ENCODE data around the gene CRTC1.

CRTC1 gene

GRCh38 chr19:18687740-18688465 is 4.4 kb downstream of the CRTC1 start:
- TF ChIP-seq CTCF (IDR thresholded peaks at IDR 0.05; ENCODE audit: low read depth, low read length, poor library complexity, severe bottlenecking) (no peak), EZH2phosphoT487 (IDR thresholded peaks at IDR 0.05; ENCODE audit: borderline replicate concordance, low read length) (no peak)
- Histone ChIP-seq H3K9me3 (ENCODE audit: control insufficient read depth, insufficient read depth, low read length) (no peaks in the 10 kb centered on the region), H3K79me2 (ENCODE audit: control insufficient read depth, low read length) (peaks cover 34% of the 10 kb centered on the region), H3K4me2 (ENCODE audit: low read length) (no peak overlapping the region), H3K4me1 (ENCODE audit: control insufficient read depth, low read length) (peaks cover 12% of the 10 kb centered on the region), H3K36me3 (ENCODE audit: control insufficient read depth, low read length) (no peaks in the 10 kb centered on the region), H3K4me3 (ENCODE audit: low read length) (no peak overlapping the region), H3F3A (ENCODE audit: control insufficient read depth, insufficient read depth) (no peaks in the 10 kb centered on the region), H3K27me3 (ENCODE audit: control insufficient read depth, low read length) (no peaks in the 10 kb centered on the region), H3K9me2 (replicated peaks; ENCODE audit: control insufficient read depth, low read length) (no peaks in the 10 kb centered on the region), H4K20me1 (ENCODE audit: control insufficient read depth, insufficient read depth, low read depth, low read length) (0 out of 2 replicates have a peak, but pooled peaks cover 3% of the 10 kb centered on the region), H3K27ac (ENCODE audit: low read depth, low read length) (no peak overlapping the region)

- H3K9me3 ChIP-seq (ENCODE audit: control insufficient read depth, insufficient read depth, low read length): no peaks in the 10 kb centered on the region
- no peaks in the 10 kb centered on the region for H3F3A ChIP-seq (ENCODE audit: control insufficient read depth, insufficient read depth)
- H4K20me1 ChIP-seq (ENCODE audit: control insufficient read depth, insufficient read depth, low read depth, low read length): peaks cover 4% of the 10 kb centered on the region; the same call in 1 of the 2 replicates
- no peaks in the 10 kb centered on the region for H3K27me3 ChIP-seq (ENCODE audit: control insufficient read depth, low read length)
- no peak for TF ChIP-seq EZH2phosphoT487 (IDR thresholded peaks at IDR 0.05; ENCODE audit: borderline replicate concordance, low read length)
- no peak for TF ChIP-seq CTCF (IDR thresholded peaks at IDR 0.05; ENCODE audit: low read depth, low read length, poor library complexity, severe bottlenecking)
- H3K27ac ChIP-seq (ENCODE audit: low read depth, low read length): no peak overlapping the region
- peaks cover 27% of the 10 kb centered on the region for H3K4me1 ChIP-seq (ENCODE audit: control insufficient read depth, low read length)
- no peak overlapping the region for H3K4me2 ChIP-seq (ENCODE audit: low read length)
- H3K9me2 ChIP-seq (replicated peaks; ENCODE audit: control insufficient read depth, low read length): no peaks in the 10 kb centered on the region
- H3K36me3 ChIP-seq (ENCODE audit: control insufficient read depth, low read length): no peaks in the 10 kb centered on the region
- H3K4me3 ChIP-seq (ENCODE audit: low read length): no peak overlapping the region
- H3K79me2 ChIP-seq (ENCODE audit: control insufficient read depth, low read length): peaks cover 6% of the 10 kb centered on the region; the same call in 1 of the 2 replicates
Observed at GRCh38 chr19:18696023-18696422, 12.5 kb downstream of the CRTC1 start.

GRCh38 chr19:18697680-18698079 is 14.2 kb downstream of the CRTC1 start:
- no peak overlapping the region for H3K27ac ChIP-seq (ENCODE audit: low read depth, low read length)
- peaks cover 4% of the 10 kb centered on the region; the same call in 1 of the 2 replicates for H4K20me1 ChIP-seq (ENCODE audit: control insufficient read depth, insufficient read depth, low read depth, low read length)
- H3K79me2 ChIP-seq (ENCODE audit: control insufficient read depth, low read length): peaks cover 8% of the 10 kb centered on the region; the same call in 1 of the 2 replicates
- peaks cover 32% of the 10 kb centered on the region for H3K4me1 ChIP-seq (ENCODE audit: control insufficient read depth, low read length)
- no peak for TF ChIP-seq CTCF (IDR thresholded peaks at IDR 0.05; ENCODE audit: low read depth, low read length, poor library complexity, severe bottlenecking)
- no peak for TF ChIP-seq EZH2phosphoT487 (IDR thresholded peaks at IDR 0.05; ENCODE audit: borderline replicate concordance, low read length)
- no peak overlapping the region for H3K4me3 ChIP-seq (ENCODE audit: low read length)
- no peaks in the 10 kb centered on the region for H3K27me3 ChIP-seq (ENCODE audit: control insufficient read depth, low read length)
- H3F3A ChIP-seq (ENCODE audit: control insufficient read depth, insufficient read depth): no peaks in the 10 kb centered on the region
- H3K36me3 ChIP-seq (ENCODE audit: control insufficient read depth, low read length): no peaks in the 10 kb centered on the region
- no peaks in the 10 kb centered on the region for H3K9me3 ChIP-seq (ENCODE audit: control insufficient read depth, insufficient read depth, low read length)
- no peak overlapping the region for H3K4me2 ChIP-seq (ENCODE audit: low read length)
- H3K9me2 ChIP-seq (replicated peaks; ENCODE audit: control insufficient read depth, low read length): no peaks in the 10 kb centered on the region

Measured in DOHH2 (cell line).